Measurements from ENCODE around the gene ANO4. TPM values are rescaled to one million over a fixed set of nuclear protein-coding genes. Genes with fewer than 3 reads are reported as not detected.

Gene ANO4
- total and polyA plus RNA-seq, 2 of the 8 experiments (the other 6 are each of a cell fraction or from before 2014, with no cell fraction given) = 1.1 to 3.4 TPM

- no peaks in the 10 kb centered on the region; a peak in 1 of 7 replicates for H3K27me3 ChIP-seq (replicated peaks in 1 of 4; ENCODE audit: control insufficient read depth in 3 of 4, extremely low read depth in 1 of 4, insufficient read depth in 3 of 4, low read length in 3 of 4)
Measured at GRCh38 chr12:100927826-100928225, 133.2 kb downstream of the ANO4 start.

More at GRCh38 chr12:100927826-100928225, 133.2 kb downstream of the ANO4 start:
- FAIRE-seq = no peak
- H3K9me3 ChIP-seq (ENCODE audit: insufficient read depth in 2 of 2, low read depth in 1 of 2, low read length in 1 of 2) = no peaks in the 10 kb centered on the region
- ChIA-PET CTCF (ENCODE audit: partially characterized antibody) (interaction anchor here (2.6 kb wide), 1 partner anchor 14 kb away, joined by 16 read pairs; no protein-coding TSS in a partner anchor), POLR2A (ENCODE audit: partially characterized antibody) (no interaction called here)
- H3K4me2 ChIP-seq (ENCODE audit: insufficient read depth in 1 of 2, low read depth in 2 of 2, low read length in 2 of 2) = no peak overlapping the region
- H2BK5ac ChIP-seq (ENCODE audit: low read depth, low read length) = no peak overlapping the region
- H2AK5ac ChIP-seq (ENCODE audit: low read depth, low read length) = no peak overlapping the region
- DNase-seq (ENCODE audit: low read depth in 1 of 2, low spot score in 2 of 2) = no peak
- no peaks in the 10 kb centered on the region for H3K79me1 ChIP-seq (ENCODE audit: low read depth, low read length)
- H4K5ac ChIP-seq (ENCODE audit: insufficient read length, low read depth, low read length) = no peak overlapping the region
- no peak overlapping the region for H3K27ac ChIP-seq (ENCODE audit: low read depth, low read length)
- H2AFZ ChIP-seq (ENCODE audit: low read length) = no peak overlapping the region
- H3K36me3 ChIP-seq (ENCODE audit: control insufficient read depth in 2 of 4, insufficient read depth in 4 of 4, low read length in 3 of 4) = no peaks in the 10 kb centered on the region
- H3K4me3 ChIP-seq (ENCODE audit: extremely low read depth in 1 of 4, insufficient read depth in 2 of 4, low read depth in 3 of 4, low read length in 4 of 4) = no peak overlapping the region
- H4K8ac ChIP-seq (ENCODE audit: extremely low read depth, insufficient read depth, low read length) = no peak overlapping the region
- no peak for TF ChIP-seq RXRA (IDR thresholded peaks at IDR 0.05; ENCODE audit: insufficient read depth, low read depth, low read length)
- no peak for TF ChIP-seq ASH2L (IDR thresholded peaks at IDR 0.05; ENCODE audit: low read length)
- TF ChIP-seq CHD1 (IDR thresholded peaks at IDR 0.05; ENCODE audit: low read depth, low read length) = no peak
- TF ChIP-seq RNF2 (IDR thresholded peaks at IDR 0.05; ENCODE audit: borderline replicate concordance, low read depth, low read length, missing control alignments, poor library complexity, severe bottlenecking) = no peak
- no peak for TF ChIP-seq RBBP5 (IDR thresholded peaks at IDR 0.05; ENCODE audit: borderline replicate concordance, low read depth, low read length)
- no peak for TF ChIP-seq CTBP2 (IDR thresholded peaks at IDR 0.05; ENCODE audit: borderline replicate concordance, insufficient read depth, insufficient read length, low read length)
- no peak for TF ChIP-seq TCF12 (IDR thresholded peaks at IDR 0.05; ENCODE audit: low read depth, low read length)
- H3K9ac ChIP-seq (replicated peaks in 1 of 4; ENCODE audit: extremely low read depth in 1 of 4, low read depth in 3 of 4, low read length in 3 of 4) = no peak overlapping the region
- no peaks in the 10 kb centered on the region for H4K20me1 ChIP-seq (replicated peaks in 1 of 2; ENCODE audit: control insufficient read depth in 1 of 2, insufficient read depth in 2 of 2, low read length in 2 of 2)
- H3K4me1 ChIP-seq (replicated peaks in 1 of 4; ENCODE audit: control insufficient read depth in 3 of 4, insufficient read depth in 4 of 4, low read length in 3 of 4) = peaks cover 0 to 3% (median 3%) of the 10 kb centered on the region in 4 experiments; a peak in 3 of 7 replicates
- H4K91ac ChIP-seq (replicated peaks; ENCODE audit: insufficient read length, low read length) = no peak overlapping the region
- H3K14ac ChIP-seq (ENCODE audit: insufficient read length) = no peak overlapping the region
- no peak overlapping the region for H3K4ac ChIP-seq (replicated peaks; ENCODE audit: insufficient read length, low read depth, low read length)
- no peak overlapping the region for H3K18ac ChIP-seq (ENCODE audit: extremely low read depth, low read length)
- H3K23ac ChIP-seq (ENCODE audit: insufficient read length) = no peak overlapping the region
- no peak overlapping the region for H2BK12ac ChIP-seq (ENCODE audit: low read depth, low read length)
- no peaks in the 10 kb centered on the region; the same call in 1 of the 2 replicates for H3K23me2 ChIP-seq (ENCODE audit: low read depth, low read length)
- WGBS, 2 experiments (ENCODE audit: extremely low coverage in 1 of 2, insufficient coverage in 1 of 2, insufficient read length in 1 of 2, insufficient replicate concordance in 2 of 2, low coverage in 1 of 2, low lambda C conversion rate in 2 of 2, missing lambda C conversion rate in 1 of 2) = 82% methylated on average over 4 of the region's 4 CpGs; no CpG with 5 or more reads in 1 of the 2 experiments
- no peaks in the 10 kb centered on the region for H3K79me2 ChIP-seq (ENCODE audit: control insufficient read depth in 1 of 2, insufficient read depth in 2 of 2, low read length in 2 of 2)
- H3K56ac ChIP-seq (replicated peaks; ENCODE audit: insufficient read length, low read depth, low read length) = peak overlapping the region; percentile 37
- H2BK15ac ChIP-seq (ENCODE audit: low read length) = no peak overlapping the region
- no peak overlapping the region for H2BK120ac ChIP-seq (replicated peaks; ENCODE audit: low read depth, low read length)
- no peak overlapping the region for H2BK20ac ChIP-seq (ENCODE audit: low read length)
